Measurements from ENCODE around the gene AGAP1. TPM values are rescaled to one million over a fixed set of nuclear protein-coding genes. Genes with fewer than 3 reads are reported as not detected.
A peak's percentile ranks its signal among the peaks of the same experiment; 100 is the strongest.

Gene AGAP1
- total RNA-seq, 4 donors from 2014 or later: 33.7 to 39.9 (median 35.6) TPM

- Histone ChIP-seq H3K27ac (peak overlapping the region in 1 of 4 donors; percentile 24), H3K27me3 (no peaks in the 10 kb centered on the region), H3K9me3 (no peaks in the 10 kb centered on the region), H3K4me3 (no peak overlapping the region), H3K4me1 (peaks cover 0 to 35% (median 5%) of the 10 kb centered on the region in 4 donors), H3K36me3 (peaks cover 0 to 4% (median 0%) of the 10 kb centered on the region in 3 donors)
- DNase-seq (ENCODE audit: low spot score in 2 of 2): no peak
- 88 to 91% methylated on average over 4 of the region's 4 CpGs for WGBS, 2 donors
- TF ChIP-seq POLR2A (IDR thresholded peaks at IDR 0.05): no peak
- no peak for TF ChIP-seq EP300 (IDR thresholded peaks at IDR 0.05)
- TF ChIP-seq, protein P1, sequence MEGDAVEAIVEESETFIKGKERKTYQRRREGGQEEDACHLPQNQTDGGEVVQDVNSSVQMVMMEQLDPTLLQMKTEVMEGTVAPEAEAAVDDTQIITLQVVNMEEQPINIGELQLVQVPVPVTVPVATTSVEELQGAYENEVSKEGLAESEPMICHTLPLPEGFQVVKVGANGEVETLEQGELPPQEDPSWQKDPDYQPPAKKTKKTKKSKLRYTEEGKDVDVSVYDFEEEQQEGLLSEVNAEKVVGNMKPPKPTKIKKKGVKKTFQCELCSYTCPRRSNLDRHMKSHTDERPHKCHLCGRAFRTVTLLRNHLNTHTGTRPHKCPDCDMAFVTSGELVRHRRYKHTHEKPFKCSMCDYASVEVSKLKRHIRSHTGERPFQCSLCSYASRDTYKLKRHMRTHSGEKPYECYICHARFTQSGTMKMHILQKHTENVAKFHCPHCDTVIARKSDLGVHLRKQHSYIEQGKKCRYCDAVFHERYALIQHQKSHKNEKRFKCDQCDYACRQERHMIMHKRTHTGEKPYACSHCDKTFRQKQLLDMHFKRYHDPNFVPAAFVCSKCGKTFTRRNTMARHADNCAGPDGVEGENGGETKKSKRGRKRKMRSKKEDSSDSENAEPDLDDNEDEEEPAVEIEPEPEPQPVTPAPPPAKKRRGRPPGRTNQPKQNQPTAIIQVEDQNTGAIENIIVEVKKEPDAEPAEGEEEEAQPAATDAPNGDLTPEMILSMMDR (IDR thresholded peaks at IDR 0.05): no peak
Measured at GRCh38 chr2:235510318-235510717, 16.5 kb downstream of the AGAP1 start.

- H3K4me3 ChIP-seq: no peak overlapping the region
- H3K27ac ChIP-seq: peak overlapping the region in 1 of 4 donors; percentile 24
- TF ChIP-seq POLR2A (IDR thresholded peaks at IDR 0.05) (no peak), EP300 (IDR thresholded peaks at IDR 0.05) (no peak)
- TF ChIP-seq, protein P1 (IDR thresholded peaks at IDR 0.05): no peak
- peaks cover 0 to 10% (median 0%) of the 10 kb centered on the region in 3 donors for H3K36me3 ChIP-seq
- peaks cover 0 to 29% (median 2%) of the 10 kb centered on the region in 4 donors for H3K4me1 ChIP-seq
- no peak for DNase-seq (ENCODE audit: low spot score in 2 of 2)
- H3K27me3 ChIP-seq: no peaks in the 10 kb centered on the region
- WGBS, 2 donors: 63 to 72% methylated on average over 7 of the region's 7 CpGs
- H3K9me3 ChIP-seq: no peaks in the 10 kb centered on the region
Measured at GRCh38 chr2:235511187-235511661, 17.4 kb downstream of the AGAP1 start.

- H3K36me3 ChIP-seq: peaks cover 0 to 14% (median 0%) of the 10 kb centered on the region in 3 donors
- TF ChIP-seq, protein P1 (IDR thresholded peaks at IDR 0.05): no peak
- TF ChIP-seq EP300 (IDR thresholded peaks at IDR 0.05): no peak
- no peak for TF ChIP-seq POLR2A (IDR thresholded peaks at IDR 0.05)
- H3K27me3 ChIP-seq: no peaks in the 10 kb centered on the region
- H3K9me3 ChIP-seq: no peaks in the 10 kb centered on the region
- peak overlapping the region in 1 of 4 donors; percentile 24 for H3K27ac ChIP-seq
- DNase-seq (ENCODE audit: low spot score in 2 of 2): no peak
- H3K4me3 ChIP-seq: no peak overlapping the region
- 87 to 94% methylated on average over 9 of the region's 9 CpGs for WGBS, 2 donors
- H3K4me1 ChIP-seq: peaks cover 0 to 21% (median 2%) of the 10 kb centered on the region in 4 donors
Measured at GRCh38 chr2:235511751-235512698, 18.2 kb downstream of the AGAP1 start.

DNA sequence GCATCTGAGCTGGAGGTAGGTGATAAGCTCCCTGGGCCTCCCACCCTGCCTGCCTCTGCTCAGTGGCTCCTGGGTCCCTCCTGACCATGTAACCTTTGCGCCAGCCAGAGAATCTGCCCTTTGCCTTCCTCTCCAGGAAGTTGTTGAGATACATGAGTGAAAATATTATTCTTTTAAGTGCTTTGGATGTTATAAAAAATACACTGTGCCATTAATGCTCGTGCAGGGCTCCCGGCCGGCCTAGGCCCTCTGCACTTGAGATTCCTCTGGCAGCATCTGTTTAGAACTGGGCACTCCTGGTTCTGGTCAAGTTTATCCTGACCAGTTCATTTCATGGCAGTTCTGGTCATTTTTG is 18.8 kb downstream of the AGAP1 start:
- Histone ChIP-seq H3K4me1 (peaks cover 0 to 18% (median 2%) of the 10 kb centered on the region in 4 donors), H3K4me3 (no peak overlapping the region), H3K27ac (peak overlapping the region in 1 of 4 donors; percentile 13), H3K9me3 (no peaks in the 10 kb centered on the region), H3K27me3 (no peaks in the 10 kb centered on the region), H3K36me3 (peaks cover 0 to 10% (median 0%) of the 10 kb centered on the region in 3 donors)
- TF ChIP-seq, protein P1 (IDR thresholded peaks at IDR 0.05): no peak
- TF ChIP-seq EP300 (IDR thresholded peaks at IDR 0.05) (no peak), POLR2A (IDR thresholded peaks at IDR 0.05) (no peak)
- DNase-seq (ENCODE audit: low spot score in 2 of 2): no peak
- 79 to 81% methylated on average over 4 of the region's 4 CpGs for WGBS, 2 donors
